Measurements from ENCODE around the gene MTHFD2.
"Not testable (repeated sequence)": the region's sequence is repeated elsewhere in the genome, so short reads cannot be mapped to it uniquely, and the experiment has no call there.

Gene MTHFD2

DNA sequence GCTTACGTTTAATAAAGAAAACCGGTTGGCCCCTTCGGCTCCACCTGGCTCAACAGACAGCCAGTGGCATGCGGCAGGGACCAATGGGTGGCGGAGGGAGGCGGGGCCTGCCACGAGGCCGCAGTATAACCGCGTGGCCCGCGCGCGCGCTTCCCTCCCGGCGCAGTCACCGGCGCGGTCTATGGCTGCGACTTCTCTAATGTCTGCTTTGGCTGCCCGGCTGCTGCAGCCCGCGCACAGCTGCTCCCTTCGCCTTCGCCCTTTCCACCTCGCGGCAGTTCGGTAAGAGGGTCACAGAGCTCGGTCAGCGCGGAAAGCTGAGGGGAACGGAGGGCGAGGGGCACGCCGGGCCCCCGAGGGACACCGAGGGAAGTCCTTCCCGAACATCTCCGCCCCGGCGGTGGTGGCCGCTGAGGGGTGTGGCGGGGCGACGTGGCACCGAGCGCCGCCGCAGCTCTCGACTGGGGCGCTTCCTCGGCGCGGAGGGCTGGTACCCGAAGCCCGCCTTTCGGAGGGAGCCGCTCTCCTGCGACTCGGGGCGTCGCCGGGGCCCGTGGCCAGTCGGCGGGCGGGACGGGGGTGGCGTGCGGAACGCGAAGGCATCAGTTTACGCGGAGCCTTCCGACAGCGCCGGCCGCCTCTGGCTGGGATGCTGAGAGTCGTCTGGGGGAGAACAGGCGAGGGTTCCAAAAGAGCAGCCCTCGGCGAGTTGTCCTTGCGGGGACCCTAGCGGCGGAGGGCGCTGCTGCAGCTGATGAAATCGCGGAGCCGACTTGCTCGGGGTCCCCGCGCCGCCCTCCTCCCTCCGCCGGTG lies at the start of gene MTHFD2:
Gene MTHFD2, plus strand, starts transcription at position 155 of the 814 bp plus-strand sequence. Its CDS starts 27 bp downstream, at position 182.
- peak; percentile 94 for DNase-seq

DNA sequence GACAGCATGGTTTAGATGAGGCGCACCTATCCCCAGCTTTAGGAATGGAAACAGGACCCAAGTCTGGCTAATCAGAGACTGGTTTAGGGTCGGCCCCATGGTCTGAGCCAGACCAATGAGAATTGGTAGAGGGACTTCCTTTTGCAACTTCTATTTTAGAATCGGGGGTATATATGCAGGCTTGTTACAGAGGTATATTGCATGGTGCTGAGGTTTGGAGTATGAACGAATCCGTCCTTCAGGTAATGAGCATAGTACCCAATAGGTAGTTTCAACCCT lies 49.2 kb upstream of the MTHFD2 start:
- no peak for DNase-seq

DNA sequence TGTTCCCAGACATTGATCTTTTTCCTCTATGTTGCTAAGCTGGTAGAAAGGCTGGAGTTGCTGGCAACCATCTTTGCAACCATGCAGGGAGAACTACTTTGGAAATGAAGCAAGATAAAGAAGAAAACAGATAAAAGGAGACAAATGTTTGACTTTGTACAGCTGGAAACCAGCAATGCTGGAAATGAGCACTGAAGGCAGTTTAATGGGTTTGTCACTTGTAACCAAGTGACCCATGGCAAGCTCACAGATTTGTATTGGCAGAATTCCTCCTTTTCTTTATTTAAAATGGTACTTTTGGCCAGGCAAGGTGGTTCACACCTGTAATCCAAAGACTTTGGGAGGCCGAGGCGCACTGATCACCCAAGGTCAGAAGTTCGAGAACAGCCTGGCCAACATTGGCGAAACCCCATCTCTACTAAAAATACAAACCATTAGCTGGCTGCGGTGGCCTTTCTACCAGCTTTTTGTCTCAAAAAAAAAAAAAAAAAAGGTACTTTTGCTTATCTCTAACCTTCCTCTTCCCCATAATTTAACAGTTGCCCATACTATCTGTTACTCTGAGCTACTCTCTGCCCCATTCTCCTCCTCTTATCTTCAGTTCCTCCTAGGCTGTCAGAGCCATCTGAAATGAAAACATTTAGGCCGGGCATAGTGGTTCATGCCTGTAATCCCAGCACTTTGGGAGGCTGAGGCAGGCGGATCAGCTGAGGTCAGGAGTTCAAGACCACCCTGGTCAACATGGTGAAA lies 48.7 kb upstream of the MTHFD2 start:
- DNase-seq: no peak

DNA sequence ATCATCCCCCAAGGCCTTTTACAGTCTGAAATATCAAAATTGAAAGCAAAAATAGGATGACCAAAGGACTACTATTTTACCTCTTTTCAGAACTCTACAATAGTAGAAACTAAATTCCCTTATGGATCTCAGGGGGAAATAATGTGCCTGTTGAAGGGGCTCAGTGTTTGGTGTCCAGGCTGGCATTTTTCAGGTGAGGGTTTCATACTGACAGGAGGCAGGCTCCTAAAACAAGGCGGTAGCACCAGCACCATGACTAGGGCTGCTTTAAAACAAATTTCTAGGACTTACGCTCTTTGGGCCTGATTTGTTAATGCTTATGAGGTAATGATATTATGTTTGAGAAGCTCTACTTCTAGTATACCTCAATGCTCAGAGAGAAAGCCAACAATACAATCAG lies 45.5 kb upstream of the MTHFD2 start:
- DNase-seq: no peak

DNA sequence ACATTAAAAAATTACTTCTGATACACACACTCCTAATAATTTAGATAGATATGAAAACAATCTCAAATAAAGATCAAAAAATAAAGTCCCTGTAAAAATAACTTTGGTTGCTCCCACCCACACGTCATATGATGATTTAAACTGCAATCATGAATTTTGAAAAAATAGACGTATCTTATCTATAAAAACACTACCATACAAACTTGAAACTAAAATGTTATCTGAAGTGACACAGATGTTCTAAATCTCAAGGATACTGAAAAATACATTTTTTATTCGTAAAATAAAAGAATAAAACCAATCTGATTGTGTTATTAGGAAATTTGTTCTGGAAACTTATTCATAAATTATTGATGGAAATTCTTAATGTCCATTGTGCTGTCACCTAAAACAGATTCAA lies 42.6 kb upstream of the MTHFD2 start:
- no peak for DNase-seq

DNA sequence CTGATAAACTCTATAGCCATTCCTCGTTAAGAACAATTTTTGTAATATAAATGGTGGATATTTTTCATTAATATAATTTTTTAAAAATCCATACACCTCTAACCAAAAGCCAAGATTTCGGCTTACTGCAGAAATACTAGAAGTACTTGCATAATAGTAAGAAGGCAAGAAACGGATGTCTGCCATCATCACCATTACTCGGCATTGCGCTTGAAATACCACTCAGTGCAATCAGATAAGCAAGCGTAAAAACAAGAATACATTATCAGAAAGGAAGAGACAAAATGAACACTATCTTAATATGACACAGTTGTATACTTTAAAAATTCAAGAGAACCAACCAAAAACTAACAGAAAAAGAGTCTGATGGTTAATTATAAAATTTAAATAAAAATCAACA lies 35.5 kb upstream of the MTHFD2 start:
- no peak for DNase-seq

DNA sequence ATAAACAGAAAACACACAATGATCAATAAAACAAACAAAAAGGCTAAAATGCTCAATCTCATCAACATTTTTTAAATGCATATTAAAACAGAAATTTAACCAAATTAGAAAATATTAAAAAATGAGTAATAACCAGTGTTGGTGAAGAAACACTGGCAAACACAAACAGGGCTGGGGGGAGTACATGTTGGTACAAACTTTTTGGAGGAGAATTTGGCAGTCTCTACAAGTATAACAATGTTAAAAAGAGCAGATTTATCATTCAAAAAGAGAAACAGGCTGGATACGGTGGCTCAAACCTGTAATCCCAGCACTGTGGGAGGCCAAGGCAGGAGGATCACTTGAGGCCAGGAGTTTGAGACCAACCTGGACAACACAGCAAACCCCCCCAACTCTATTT lies 33.7 kb upstream of the MTHFD2 start:
- no peak for DNase-seq

DNA sequence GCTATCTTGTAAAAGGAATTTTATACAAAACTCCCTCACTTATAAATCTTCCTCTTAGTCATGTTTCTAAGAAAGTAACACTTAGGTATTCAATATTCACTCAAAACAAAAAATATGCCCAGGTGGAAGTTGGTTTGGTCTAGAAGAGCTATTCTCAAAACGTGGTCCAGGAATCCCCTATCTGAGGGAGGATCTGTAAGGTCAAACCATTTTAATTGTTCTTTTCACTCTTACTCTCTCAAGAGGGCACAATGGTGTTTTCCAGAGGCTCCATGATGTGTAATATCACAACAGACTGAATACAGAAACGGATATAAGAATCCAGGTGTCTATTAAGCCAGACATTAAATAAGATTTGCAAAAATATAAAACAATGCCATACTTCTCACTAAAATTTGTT lies 29.7 kb upstream of the MTHFD2 start:
- DNase-seq: no peak

DNA sequence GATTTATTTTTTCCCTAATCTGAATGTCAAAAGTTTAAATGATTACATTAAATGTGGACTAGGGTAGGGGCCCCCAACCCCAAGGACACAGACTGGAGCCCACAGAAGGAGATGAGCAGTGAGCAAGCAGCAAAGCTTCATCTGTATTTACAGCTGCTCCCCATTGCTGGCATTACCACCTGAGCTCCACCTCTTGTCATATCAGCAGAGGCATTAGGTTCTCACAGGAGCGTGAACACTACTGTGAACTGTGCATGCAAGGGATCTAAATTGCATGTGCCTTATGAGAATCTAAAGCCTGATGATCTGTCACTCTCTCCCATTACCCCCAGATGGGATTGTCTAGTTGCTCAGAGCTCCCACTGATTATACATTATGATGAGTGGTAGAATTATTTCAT lies 23.5 kb upstream of the MTHFD2 start:
- DNase-seq: no peak

DNA sequence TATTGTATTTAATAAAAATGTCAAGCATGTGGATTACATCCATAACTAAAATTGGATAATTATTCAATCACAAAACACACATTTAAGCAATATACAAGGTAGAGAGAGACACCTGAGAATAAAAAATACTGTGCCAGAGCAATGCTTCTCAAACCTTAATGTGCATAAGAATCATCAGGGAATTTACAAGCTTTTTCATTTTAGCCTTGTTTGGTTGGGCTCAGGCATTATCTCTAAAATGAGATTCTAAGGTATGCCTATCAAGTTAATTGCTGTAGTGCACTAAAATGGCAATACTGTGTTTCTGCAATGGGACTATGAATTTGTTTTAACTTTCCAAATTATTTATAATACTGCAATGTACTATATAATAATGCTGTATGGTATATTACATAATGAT lies 20.7 kb upstream of the MTHFD2 start:
- DNase-seq: no peak

DNA sequence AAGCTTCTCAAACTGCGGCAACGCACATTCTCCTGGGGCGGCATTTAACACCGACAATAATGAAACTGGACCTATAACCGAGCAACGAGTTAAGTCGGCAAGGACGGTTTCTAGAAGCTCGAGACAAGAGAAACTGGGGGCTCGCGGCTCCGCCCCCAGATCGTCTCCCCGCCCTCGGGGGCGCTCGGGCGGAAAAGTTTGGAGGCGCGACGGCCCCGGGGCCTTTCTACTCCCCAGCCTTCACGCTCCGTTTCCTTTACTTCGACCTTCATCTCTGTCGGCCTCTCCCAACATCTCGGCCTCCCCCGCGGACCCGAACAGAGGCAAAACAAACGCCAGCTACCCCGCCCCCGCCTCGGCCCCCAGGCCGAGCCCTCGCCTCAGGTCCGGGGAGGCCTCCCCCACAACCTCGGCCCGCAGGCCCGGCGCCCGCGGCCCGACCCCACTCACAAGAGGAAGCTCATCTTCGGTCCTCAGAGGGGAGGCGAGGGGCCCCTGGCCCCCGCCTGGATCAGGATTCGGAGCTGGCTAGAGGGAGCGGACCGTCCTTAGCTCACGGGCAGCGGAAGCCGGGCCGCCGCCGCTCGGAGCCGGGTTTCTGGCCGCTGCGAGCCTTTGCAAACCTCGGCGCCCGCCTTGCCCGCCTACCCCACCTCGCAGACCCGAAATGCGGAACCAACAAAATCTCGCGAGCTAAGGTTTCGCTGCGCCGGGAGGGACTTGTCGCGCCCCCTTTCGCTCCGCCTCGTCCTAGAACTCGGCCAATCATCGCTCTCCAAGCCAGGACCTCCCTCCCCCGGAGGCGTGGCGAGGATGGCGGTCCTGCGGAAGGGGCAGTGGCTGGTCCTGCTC lies 20.0 kb upstream of the MTHFD2 start, which contains the start of gene MOB1A:
Gene MOB1A, minus strand, starts transcription at position 669 of the 852 bp plus-strand sequence. Its CDS starts 205 bp downstream, at position 464.
- DNase-seq: peak; percentile 99

DNA sequence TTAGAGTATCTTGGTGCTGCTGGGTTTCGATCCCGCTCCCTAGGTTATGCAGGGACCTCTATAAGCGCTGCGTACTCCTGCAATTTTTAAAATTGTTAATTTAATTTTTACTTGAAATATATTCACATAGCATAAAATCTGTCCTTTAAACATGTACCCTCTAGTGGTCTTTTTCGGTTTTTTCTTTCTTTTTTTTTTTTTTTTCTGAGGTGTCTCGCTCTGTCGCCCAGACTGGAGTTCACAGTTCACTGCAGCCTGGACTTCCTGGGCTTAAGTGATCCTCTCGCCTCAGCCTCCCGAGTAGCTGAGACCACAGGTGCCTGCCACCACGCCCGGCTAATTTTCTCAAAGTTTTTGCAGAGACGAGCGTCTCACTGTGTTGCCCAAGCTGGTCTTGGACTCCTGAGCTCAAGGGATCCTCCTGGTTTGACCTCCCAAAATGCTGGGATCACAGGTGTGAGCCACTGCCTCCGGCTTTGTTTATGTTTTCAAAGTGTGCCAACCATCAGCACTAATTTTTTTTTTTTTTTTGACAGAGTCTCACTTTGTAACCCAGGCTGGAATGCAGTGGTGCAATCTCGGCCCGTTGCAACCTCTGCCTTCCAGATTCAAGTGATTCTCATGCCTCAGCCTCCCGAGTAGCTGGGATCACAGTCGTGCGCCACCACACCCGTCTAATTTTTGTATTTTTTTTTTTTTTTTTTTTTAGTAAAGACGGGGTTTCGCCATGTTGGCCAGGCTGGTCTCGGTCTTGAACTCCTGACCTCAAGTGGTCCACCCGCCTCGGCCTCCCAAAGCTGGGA lies 19.2 kb upstream of the MTHFD2 start:
- no peak for DNase-seq

DNA sequence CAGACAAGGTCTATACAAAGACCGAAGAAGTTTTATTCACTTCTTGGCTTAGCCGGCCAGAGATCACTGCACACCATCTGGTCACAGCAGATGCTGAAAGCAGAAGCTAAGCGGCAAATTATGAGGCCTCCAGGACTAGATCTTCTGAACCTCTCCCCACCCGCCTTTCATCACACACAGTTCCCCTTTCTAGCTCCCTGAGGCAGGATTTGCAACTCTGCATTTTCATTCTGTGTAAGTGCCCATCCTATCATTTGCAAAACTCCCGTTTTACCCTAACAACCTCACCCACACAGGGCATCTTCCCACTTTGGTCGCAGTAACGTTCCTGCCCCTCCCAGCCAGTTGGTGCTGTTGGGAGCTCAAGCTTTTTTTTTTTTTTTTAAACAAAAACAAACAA lies 16.7 kb upstream of the MTHFD2 start:
- peak; percentile 31 for DNase-seq

DNA sequence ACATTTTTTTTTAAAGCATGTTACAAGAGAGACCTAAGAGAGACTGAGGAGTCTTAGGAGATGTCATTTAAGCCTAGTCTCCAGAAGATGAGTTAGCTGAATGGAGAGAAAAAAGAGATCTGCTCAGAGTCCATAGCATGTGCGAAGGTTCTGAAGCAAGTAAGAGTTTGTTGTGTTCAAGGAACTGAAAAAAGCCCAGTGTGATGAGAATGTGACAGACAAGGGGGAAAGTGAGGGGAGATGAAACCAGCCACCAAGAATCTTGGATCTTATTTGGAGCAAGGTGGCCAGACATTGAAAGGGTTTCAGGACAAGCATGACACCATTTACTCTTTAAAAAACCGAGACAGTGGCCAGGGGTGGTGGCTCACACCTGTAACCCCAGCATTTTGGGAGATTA lies 14.5 kb upstream of the MTHFD2 start:
- DNase-seq: no peak

DNA sequence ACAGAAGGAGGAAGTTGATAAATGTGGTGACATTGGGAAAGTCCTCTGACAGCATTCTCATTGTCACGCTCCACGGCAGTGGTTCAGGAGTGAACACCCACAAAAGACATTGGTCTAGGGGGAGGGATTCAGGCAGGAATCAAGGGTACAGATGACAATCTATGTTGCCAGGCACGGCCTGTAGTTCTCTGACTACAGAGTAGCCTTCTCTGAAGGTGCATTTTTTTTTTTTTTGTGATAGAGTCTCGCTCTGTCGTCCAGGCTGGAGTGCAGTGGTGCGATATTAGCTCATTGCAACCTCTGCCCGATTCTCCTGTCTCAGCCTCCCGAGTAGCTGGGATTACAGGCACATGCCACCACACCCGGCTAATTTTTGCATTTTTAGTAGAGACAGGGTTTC lies 12.4 kb upstream of the MTHFD2 start:
- DNase-seq: no peak

DNA sequence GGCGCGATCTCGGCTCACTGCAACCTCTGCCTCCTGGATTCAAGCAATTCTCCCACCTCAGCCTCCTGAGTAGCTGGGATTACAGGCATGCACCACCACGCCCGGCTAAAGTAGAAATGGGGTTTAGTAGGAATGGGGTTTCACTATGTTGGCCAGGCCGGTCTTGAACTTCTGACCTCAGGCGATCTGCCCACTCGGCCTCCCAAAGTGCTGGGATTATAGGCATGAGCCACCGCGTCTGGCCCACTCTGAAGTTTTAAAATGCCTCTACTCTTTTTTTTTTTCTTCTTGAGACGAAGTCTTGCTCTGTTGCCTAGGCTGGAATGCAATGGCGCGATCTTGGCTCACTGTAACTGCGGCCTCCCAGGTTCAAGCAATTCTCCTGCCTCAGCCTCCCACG lies 11.7 kb upstream of the MTHFD2 start:
- not testable (repeated sequence) for DNase-seq

DNA sequence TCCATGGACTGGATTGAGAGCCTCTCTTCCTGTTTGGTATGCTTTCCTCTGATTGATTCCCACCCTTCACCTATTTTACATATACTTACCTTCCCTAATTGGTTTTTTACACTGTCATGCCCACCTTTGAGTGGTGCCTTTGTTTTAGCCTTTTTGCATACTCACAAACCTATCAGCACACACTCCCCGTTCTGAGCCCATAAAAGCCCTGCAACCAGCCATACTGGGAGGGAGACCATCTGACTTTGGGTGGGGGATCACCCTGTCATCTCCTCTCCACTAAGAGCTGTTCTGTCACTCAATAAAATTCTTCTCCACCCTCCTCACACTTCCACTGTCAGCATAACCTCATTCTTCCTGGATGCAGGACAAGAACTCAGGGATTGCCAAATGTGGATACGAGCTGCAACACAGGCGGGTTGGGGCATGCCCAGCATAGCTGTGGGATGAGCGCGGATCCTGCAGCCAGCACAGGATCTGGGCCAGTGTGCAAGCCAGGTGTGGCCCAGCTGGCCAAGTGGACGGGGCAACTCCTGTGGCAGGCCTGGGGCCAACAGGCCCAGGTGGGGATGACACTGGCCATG lies 10.3 kb upstream of the MTHFD2 start:
- no peak for DNase-seq

DNA sequence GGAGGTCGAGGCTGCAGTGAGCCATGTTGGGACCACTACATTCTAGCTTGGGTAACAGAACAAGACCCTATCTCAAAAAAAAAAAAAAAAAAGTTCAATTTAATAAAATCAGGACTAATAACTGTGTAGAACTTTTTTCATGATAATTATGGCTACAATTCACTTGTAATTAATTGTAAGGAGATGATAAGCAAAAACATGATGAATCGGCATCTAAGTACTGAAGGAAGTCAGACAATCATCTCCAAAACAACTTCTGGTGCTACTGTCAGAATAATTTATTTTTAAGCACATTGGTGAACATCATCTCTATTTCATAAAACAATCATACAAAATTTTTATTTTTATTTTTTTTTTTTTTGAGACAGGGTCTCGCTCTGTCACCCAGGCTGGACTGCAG lies 9.7 kb upstream of the MTHFD2 start:
- no peak for DNase-seq

DNA sequence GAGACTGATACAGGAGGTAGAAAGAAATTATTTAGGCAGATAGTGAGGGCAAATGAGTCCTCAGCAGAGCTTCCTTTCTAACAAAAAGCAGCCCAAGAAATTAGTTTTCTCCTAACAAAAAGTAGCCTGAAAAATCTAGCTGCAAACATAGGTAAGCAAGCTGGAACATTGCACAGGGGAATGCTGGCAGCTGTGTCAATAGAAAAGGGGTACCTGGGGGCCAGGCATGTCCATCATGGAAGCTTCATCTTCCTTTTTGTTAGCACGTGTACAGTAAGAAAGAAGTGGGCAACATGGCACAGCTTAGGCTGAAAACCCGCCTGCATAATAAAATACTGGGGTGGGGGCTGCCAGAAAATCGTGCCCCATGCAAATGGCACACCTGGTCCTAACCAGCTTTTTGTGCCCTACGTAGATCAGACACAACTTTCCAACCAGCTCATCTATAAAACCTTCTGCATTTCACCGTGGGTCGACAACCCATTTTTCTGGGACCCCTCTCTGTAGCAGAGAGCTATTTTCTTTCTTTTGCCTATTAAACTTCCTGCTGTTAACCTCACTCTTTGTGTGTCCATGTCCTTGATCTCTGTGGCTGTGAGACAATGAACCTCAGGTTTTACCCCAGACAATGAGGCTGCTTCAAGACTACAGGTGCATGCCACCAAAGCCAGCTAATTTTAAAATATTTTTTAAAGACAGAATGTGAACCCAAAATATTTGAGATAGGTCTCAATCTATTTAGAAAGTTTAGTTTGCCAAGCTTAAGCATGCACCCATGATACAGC lies 6.6 kb upstream of the MTHFD2 start:
- no peak for DNase-seq

DNA sequence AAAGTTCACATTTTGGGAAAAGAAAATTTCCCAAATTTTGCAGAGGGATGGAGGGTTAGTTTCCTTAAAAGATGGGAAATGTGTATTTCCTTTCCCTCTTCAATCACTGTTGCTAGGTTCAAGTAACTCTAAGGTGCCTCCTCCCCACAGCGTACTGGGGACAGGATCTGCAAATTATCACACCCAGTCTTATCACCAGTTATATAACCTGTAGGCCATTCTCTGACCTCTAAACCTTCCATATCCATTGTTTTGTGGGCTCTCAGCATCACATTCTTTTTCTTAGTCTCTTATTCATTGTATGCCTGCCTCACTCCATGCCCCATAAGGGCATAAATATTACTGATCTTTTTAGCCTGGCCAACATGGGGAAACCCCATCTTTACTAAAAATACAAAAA lies 3.6 kb upstream of the MTHFD2 start:
- DNase-seq: no peak

DNA sequence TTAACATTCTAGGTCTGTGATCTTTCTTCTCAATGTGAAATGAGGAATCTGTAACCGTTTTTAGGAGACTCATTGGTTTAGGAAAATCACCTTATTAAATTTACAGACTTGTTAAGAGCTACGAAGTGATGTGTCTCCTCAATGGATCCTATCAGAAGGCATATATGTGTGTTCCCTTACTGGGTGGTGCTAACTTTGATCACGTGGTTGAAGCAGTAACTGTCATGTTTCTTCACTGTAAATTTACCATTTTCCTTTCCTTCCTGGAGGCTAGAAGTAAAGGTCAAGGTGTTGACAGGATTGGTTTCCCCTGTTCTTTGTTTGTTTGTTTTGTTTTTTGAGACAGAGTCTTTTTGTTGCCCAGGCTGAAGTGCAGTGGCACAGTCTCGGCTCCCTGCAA lies 1.4 kb upstream of the MTHFD2 start:
- no peak for DNase-seq

All from right hindlimb (tissue), 1 donor.